Raji (cell line): ENCODE data around the gene UBFD1.

Experiments
- POLR2A ChIP-seq: IDR thresholded peaks from 2 replicates; pipeline ENCODE4 v1.6.1; 2011; ENCODE audit warnings: low read depth, low read length, control low read depth; ENCODE audit not compliant: insufficient read depth

Gene UBFD1

DNA sequence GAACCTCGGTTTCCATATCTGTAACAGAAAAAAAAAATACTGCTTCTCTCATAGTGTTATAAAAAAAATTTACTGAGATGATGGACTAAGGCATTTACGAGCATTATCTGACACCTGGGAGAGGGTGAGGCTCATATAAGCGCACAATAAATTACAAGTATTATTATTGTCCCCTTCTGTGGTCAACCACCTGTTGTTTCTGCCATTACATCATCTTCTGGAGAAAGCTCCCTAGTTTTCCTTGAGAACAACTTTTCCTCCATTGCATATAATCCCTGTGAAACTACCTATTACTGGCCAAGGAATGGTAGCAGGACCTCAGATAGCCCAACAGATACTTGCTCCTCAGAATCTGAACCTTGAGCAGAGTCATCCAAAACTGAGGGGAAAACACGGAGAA, 35.6 kb upstream of the UBFD1 start:
- TF ChIP-seq POLR2A: no peak

DNA sequence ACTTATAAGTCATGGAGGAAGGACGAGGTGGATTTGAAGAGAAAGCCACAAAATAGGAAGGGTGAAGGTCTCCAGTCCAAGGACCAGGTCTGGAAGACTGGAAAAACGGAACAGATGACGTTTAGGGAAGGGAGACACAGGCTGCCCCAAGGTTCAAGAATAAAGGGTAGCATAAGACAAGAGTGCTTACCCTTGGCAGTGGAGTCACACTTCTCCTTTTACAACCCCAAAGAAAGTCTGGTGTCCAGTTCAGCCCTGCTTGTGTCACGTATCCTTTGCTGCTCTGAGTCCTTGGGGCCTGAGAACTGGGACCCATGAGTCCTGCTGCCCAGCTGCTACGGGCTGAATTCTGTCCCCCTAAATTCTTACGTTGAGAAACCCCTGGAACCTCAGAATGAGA, 34.2 kb upstream of the UBFD1 start:
- no peak for TF ChIP-seq POLR2A

DNA sequence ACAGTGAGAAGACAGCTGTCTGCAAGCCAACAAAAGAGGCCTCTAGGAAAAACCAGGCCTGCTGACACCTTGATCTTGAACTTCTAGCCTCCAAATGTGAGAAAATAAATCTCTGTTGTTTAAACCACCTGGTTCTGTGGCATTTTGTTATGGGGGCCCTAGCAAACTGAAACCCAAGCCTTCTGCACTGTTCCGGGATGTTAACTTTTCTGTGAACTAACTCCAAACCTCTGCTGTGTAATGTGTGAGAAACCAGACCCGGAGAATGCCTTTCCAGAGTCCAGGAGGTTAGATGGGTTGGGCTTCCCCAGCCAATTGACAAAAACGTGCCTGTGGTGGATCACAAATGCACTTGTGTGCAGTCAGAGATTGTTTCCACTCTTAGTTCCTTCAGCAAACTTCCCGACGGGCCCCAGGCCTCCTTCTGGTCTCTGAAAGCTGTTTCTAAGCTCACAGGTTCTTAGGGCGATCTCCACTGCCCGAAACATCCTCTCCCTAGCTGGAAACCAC, 33.6 kb upstream of the UBFD1 start:
- no peak for TF ChIP-seq POLR2A

DNA sequence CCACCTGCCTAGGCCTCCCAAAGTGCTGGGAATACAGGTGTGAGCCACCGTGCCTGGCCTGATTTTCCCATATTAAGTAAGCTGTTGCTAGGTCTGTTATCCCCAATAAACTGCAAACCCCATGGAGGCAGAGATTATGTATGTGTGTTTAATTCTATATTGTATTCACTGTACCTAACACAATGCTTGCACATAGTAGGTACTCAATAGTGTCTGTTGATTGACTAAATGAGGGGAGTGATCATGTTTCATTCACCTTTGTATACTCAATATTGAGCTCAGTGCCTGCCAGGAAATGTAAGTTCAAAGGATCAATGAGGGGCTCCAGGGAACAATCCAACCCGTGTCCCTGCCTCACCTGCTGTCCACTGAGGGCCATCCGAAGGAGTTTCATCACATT, 32.6 kb upstream of the UBFD1 start:
- TF ChIP-seq POLR2A: no peak

DNA sequence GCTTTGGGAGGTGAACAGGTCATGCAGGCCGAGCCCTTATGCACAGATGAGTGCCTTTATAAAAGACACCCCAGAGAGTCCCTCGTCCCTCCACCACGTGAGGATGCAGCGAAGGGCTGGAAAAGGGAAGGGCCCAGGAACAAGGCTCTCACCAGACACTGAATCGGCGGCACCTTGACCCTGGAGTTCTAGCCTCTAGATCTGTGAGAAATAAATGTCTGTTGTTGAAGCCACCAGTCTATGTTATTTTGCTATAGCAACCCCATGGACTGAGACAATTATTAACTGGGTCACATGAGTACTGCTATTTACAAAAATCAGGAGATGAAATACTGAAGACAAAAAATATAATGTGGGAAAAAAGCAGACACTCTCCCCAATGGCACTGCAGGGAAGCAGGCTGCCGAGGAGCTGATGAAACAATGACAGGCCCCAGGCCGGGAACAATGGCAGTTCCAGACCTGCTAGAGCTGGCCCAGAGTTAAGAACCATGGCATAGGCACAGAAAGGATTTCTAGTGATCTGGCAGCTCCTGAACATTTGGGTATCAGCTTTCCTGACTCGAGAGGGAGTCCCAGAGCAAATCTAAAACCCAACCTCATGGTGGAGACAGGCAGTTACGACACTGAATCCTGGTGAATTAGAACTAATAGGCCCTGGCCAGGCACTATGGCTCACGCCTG, 29.4 kb upstream of the UBFD1 start:
- no peak for TF ChIP-seq POLR2A

DNA sequence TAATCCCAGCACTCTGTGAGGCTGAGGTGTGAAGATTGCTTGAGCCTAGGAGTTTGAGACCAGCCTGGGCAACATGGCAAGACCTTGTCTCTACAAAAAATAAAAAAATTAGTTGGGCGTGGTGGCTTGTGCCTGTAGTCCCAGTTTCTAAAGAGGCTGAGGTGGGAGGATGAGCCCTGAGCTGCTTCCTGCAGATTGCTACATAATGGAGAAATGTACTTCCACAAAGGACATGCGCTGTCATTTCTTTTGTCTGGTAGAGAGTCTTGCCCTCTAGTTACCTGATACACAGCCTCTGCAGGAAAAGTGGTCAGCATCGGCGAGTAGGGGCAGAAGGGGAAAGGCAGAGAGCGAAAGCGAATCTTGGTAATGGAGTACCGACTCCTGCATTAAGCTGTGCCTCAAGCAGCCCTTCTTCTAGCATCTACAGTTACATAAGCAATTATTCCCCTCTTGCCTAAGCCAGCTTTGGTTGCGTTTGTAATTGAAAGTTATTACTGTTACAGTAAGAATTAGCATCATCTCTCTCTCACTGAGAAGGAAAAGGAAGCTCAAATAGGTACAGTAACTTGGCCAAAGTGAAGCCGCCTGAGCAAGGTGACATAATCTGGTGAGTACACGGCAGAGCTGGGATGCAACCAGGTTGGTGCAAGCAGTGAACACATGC, 28.8 kb upstream of the UBFD1 start:
- TF ChIP-seq POLR2A: no peak

DNA sequence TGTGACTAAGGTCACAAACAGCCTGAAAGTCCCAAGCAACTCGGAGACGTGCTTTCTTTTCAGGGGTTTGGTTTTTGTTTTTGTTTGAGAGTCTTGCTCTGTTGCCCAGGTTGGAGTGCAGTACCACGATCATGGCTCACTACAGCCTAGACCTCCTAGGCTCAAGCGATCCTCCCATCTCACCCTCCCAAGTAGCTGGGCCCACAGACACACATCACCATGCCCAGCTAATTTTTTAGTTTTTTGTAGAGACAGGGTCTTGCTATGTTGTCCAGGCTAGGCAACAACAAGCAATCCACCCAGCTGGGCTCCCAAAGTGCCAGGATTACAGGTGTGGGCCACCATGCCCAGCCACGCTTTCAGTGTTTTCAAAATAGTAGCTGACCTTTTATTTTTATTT, 27.5 kb upstream of the UBFD1 start:
- no peak for TF ChIP-seq POLR2A

DNA sequence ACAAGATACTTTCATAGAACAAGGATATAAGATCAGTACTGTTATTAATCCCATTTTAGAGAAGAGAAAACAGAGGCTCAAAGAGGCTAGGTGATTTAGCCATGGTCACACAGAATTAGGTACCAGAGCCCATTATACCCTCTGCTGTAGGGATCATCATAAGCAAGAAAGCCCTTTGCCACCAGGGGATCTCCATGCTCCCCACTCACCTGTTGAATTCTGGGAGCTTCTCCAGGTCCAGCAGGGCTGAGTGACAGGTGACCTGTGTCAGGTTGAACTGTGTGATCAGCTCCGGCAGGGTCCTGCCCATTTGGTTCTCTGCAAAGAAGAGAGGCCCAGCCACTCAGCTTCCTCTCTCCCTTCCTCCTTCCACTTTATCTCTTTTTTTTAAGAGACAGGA, 25.1 kb upstream of the UBFD1 start:
- TF ChIP-seq POLR2A: no peak

DNA sequence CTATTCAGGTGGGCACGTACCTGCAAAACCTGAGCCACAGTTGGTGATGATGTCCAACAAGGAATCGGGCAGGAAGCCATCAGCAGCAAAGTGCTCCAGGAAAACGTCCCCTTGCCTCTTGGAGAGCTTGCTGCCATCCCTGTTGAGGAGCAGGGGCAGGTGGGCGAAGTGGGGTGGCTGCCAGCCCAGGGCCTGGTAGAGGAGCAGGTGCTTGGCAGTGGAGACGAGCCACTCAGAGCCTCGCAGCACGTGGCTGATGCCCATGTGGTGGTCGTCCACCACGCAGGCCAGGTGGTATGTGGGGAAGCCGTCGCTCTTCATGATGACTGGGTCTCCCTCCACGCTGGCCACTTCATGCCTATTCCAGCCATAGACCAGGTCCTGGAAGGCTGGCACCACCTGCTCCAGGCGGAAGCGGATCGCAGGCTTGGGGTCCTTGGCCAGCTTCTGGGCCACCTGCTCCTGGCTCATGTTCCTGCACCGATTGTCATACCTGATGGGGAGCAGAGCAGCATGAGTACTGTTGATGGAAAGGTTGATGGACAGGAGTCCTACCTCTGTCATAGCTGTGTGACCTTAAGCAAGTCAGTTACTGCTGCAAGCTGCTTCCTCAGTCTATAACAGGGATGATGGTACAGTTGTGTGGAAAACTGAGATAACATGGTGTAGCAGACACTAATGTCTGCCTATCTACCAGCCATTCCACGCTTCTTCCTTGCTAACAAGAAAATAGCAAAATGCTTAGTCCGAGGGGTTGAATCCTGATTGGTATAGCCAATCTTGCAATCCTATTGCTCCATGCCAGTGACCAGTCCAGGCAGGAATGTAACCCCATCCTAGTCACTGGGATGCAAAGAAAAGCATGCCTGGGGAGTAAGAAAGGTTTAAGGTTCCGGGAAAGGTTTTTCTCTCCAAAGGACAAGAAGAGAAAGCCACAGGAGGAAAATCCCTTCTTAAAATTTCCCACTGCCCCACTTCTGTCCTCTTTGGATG, 22.4 kb upstream of the UBFD1 start:
- TF ChIP-seq POLR2A: no peak

DNA sequence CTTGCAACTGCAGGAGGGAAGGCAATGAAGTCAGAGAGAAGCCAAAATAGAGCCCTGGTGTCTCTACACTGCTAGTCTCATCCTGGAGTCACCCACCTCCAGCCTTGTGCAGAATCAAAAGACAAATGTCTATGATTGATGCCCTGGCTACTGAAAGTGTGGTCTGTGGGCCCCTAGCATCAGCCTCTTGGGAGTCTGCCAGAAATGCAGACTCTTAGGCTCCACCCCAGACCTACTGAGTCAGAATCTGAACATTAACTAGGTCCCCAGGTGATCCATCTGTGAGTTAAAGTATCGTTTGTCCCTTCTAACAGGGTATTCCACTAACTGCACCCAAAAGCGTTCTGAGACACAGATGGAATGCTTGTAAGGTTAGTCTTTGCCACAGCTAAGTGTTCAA, 21.6 kb upstream of the UBFD1 start:
- no peak for TF ChIP-seq POLR2A

DNA sequence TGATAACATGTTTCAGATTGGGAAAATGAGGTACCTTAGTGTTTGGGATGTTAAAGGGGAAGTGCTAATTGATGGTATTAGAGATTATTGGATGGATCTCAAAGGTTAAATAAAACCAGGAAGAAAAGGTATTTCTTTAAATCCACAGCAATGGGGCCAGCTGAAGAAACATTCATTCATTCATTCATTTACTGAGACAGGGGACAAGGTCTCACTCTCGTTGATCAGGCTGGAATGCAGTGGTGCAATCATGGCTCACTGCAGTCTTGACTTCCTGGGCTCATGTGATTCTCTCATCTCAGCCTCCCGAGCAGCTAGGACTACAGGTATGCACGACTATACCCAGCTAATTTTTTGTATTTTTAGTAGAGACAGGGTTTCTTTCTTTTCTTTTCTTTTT, 20.1 kb upstream of the UBFD1 start:
- TF ChIP-seq POLR2A: no peak

DNA sequence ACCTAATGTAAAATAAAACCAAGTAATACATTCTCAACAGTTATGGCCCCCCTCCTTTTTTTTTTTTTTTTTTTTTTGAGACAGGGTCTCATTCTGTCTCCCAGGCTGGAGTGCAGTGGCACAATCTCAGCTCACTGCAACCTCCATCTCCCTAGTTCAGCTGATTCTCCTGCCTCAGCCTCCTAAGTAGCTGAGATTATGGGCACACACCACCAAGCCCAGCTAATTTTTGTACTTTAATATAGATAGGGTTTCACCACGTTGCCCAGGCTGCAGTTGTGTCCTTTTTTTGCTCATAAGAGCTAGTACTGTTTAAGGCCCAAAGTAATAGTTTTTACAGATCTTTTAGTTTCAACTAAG, 18.6 kb upstream of the UBFD1 start:
- TF ChIP-seq POLR2A: no peak

DNA sequence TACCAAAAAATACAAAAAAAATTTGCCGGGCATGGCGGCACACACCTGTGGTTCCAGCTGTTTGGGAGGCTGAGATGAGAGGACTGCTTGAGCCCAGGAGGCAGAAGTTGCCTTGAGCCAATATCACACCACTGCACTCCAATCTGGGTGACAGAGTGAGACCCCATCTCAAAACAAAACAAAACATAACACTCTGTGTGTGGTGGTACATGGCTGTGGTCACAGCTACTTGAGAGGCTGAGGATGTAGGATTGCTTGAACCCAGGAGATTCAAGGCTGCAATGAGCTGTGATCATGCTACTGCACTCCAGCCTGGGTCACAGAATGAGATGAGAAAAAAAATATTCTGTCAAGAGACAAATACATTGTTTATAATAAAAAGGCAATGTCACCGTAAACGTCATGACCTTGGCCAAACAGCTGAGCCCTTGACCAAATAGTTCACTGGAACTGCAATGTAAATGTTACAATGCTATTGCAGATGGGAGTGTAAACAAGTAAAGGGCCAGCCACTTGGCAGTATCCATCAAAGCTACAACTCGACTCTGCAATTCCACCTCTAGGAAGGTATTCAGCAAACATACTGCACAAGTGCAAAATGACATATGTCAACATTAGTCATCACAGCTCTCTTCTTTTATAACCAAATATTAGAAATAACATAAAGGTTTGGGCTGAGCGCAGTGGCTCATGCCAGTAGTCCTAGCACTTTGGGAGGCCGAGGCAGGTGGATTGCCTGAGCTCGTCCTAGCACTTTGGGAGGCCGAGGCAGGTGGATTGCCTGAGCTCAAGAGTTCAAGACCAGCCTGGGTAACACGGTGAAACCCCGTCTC, 17.3 kb upstream of the UBFD1 start:
- no peak for TF ChIP-seq POLR2A

DNA sequence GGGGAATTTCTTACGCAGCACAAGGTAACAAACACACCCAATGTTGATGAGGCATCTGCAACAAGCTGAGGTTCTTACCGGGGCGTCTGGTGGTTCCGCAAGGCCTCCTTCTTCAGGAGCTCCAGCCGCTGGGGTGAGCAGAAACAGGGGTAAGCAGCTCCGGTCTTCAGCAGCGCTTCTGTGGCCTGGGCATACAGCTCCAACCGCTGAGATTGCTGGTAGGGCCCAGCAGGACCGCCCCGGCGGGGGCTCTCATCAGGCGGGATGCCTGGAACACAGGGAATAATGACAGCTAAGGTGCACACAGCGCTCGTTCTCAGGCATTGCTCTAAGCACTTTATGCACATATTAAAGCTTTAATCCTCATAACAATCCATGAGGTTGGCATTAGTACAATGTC, 13.1 kb upstream of the UBFD1 start:
- TF ChIP-seq POLR2A: no peak

DNA sequence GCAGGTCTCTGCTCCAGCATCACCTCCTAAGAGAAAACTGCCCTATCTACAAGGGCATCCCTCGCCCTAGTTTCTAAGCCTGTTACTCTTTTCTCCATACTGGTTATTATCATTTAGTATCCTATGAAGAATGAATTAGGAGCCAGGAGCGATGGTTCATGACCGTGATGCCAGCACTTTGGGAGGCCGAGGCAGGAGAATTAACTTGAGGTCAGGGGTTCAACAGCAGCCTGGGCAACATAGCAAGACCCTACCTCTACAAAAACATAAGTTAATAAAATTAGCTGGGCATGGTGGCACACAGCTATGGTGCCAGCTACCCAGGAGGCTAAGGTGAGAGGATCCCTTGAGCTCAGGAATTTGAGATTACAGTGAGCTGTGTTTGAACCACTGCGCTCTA, 7.6 kb upstream of the UBFD1 start:
- TF ChIP-seq POLR2A: no peak
